SK-N-SH treated with all-trans-retinoic acid at 6 μM for 48 hours (cell line): ENCODE data around the gene GPR37L1.

Experiments
- ATAC-seq: fragments of 200-7000 bp; cut with Tn5 transposase; 3 replicates; pipeline ENCODE4 v1.9.1; 2020; ENCODE audit warnings: mild to moderate bottlenecking, moderate library complexity
- ARNTL ChIP-seq: fragments of 450-650 bp; formaldehyde crosslinking; IDR thresholded peaks from 2 replicates; pipeline ENCODE4 v1.5.0; 2020; ENCODE audit warnings: low read depth, mild to moderate bottlenecking, moderate library complexity, borderline replicate concordance
- CSDC2 ChIP-seq: fragments of 250-450 bp; sonication (Bioruptor Pico); IDR thresholded peaks from 2 replicates; pipeline ENCODE4 v1.5.0; 2020; ENCODE audit warnings: mild to moderate bottlenecking, moderate library complexity
- ESRRG ChIP-seq: fragments of 250-450 bp; sonication (Bioruptor Pico); IDR thresholded peaks from 2 replicates; pipeline ENCODE4 v1.6.1; 2021; ENCODE audit warnings: mild to moderate bottlenecking
- GLIS3 ChIP-seq: fragments of 250-450 bp; sonication (Bioruptor Pico); IDR thresholded peaks from 2 replicates; pipeline ENCODE4 v1.5.0; 2020; ENCODE audit warnings: mild to moderate bottlenecking, moderate library complexity
- ISL1 ChIP-seq: fragments of 250-450 bp; sonication (Bioruptor Pico); IDR thresholded peaks from 2 replicates; pipeline ENCODE4 v2.1.2; 2022; ENCODE audit warnings: mild to moderate bottlenecking, moderate library complexity
- OSR1 ChIP-seq: fragments of 250-450 bp; sonication (Bioruptor Pico); IDR thresholded peaks from 2 replicates; pipeline ENCODE4 v1.8.0; 2022; ENCODE audit warnings: moderate library complexity, mild to moderate bottlenecking, inconsistent platforms
- RARB ChIP-seq: fragments of 250-450 bp; sonication (Bioruptor Pico); IDR thresholded peaks from 2 replicates; pipeline ENCODE4 v1.8.0; 2021; ENCODE audit warnings: mild to moderate bottlenecking, moderate library complexity
- SNAI2 ChIP-seq: fragments of 250-450 bp; sonication (Bioruptor Pico); IDR thresholded peaks from 2 replicates; pipeline ENCODE4 v1.5.0; 2020; ENCODE audit warnings: mild to moderate bottlenecking, moderate library complexity
- TCF4 ChIP-seq: fragments of 250-450 bp; sonication (Bioruptor Pico); IDR thresholded peaks from 2 replicates; pipeline ENCODE4 v1.8.0; 2021; ENCODE audit warnings: mild to moderate bottlenecking, moderate library complexity, borderline replicate concordance
- TOX ChIP-seq: fragments of 250-450 bp; sonication (Bioruptor Pico); IDR thresholded peaks from 2 replicates; pipeline ENCODE4 v1.8.0; 2021; ENCODE audit warnings: mild to moderate bottlenecking, moderate library complexity, borderline replicate concordance
- ZFP30 ChIP-seq: fragments of 450-650 bp; formaldehyde crosslinking; IDR thresholded peaks from 2 replicates; pipeline ENCODE4 v1.5.0; 2022; ENCODE audit warnings: mild to moderate bottlenecking, moderate library complexity
- ZNF70 ChIP-seq: fragments of 450-650 bp; formaldehyde crosslinking; IDR thresholded peaks from 2 replicates; pipeline ENCODE4 v1.5.0; 2020; ENCODE audit warnings: mild to moderate bottlenecking, moderate library complexity
- ZNF8 ChIP-seq: fragments of 450-650 bp; formaldehyde crosslinking; IDR thresholded peaks from 2 replicates; pipeline ENCODE4 v1.5.0; 2020; ENCODE audit warnings: mild to moderate bottlenecking, moderate library complexity
- TF ChIP-seq, protein P1 (sequence below): fragments of 250-450 bp; sonication (Bioruptor Pico); IDR thresholded peaks from 2 replicates; pipeline ENCODE4 v1.5.0; 2020; ENCODE audit warnings: mild to moderate bottlenecking, moderate library complexity
- TF ChIP-seq, protein P2 (sequence below): fragments of 250-450 bp; sonication (Bioruptor Pico); IDR thresholded peaks from 2 replicates; pipeline ENCODE4 v1.5.1; 2021; ENCODE audit warnings: mild to moderate bottlenecking, moderate library complexity
- TF ChIP-seq, protein P3 (sequence below): fragments of 250-450 bp; sonication (Bioruptor Pico); IDR thresholded peaks from 2 replicates; pipeline ENCODE4 v1.8.0; 2020; ENCODE audit warnings: mild to moderate bottlenecking, moderate library complexity, borderline replicate concordance
- TF ChIP-seq, protein P4 (sequence below): fragments of 250-450 bp; sonication (Bioruptor Pico); IDR thresholded peaks from 2 replicates; pipeline ENCODE4 v1.8.0; 2021; ENCODE audit warnings: low read depth, mild to moderate bottlenecking, moderate library complexity, borderline replicate concordance

The GPR37L1 gene

DNA sequence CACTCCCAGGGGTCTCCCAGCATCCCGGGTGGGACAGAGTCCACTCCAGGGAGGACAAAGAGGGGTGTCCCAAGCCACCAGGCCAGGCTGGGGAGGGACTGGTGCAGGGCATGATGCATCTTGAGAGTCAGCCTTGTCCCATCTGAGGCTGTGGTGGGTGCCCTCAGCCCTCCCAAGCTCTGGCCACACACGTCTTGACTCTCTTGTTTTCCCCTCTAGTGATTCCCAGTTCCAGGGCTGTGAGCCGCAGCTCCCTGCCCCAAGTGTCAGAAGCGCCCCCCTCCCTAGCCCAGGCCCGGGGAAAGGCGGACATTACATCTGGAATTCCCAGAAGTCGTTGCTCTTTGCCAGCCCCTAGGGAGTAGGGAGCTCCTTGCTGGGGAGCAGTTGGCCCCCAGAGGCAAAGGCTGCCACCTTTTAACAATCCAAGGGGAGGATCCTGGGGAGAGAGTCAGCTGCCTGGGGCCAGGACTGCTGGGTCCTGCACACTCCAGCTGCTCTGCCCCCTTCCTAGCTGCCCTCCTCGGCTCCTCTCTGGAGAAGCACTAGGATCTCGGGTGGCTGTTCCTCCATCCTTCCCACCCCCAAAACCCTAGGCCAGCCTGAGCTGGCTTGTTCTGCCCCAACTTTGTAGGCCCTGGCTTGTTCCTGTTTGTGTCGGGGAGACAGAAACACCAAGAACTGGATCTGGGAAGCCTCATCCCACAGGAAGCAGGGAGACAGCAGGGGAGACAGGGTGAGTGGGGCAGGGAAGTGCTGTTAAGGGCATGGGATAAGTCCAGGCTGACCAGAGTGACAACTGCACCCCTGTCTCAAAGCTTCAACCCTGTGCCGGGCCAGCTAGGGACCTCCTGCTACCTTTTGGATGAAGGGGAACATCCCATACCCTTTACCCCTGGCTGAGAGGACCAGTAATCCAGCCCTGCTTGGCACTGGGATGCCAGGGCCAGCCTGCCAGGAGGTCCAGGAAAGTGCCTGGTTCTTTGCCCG, 40.9 kb downstream of the GPR37L1 start:
- TF ChIP-seq ARNTL (CRISPR knock-in tag) (no peak), ZNF70 (CRISPR knock-in tag) (no peak), RARB (CRISPR knock-in tag) (no peak), ESRRG (CRISPR knock-in tag) (no peak), ZFP30 (no peak), CSDC2 (CRISPR knock-in tag) (no peak), SNAI2 (no peak)
- TF ChIP-seq, protein P1, sequence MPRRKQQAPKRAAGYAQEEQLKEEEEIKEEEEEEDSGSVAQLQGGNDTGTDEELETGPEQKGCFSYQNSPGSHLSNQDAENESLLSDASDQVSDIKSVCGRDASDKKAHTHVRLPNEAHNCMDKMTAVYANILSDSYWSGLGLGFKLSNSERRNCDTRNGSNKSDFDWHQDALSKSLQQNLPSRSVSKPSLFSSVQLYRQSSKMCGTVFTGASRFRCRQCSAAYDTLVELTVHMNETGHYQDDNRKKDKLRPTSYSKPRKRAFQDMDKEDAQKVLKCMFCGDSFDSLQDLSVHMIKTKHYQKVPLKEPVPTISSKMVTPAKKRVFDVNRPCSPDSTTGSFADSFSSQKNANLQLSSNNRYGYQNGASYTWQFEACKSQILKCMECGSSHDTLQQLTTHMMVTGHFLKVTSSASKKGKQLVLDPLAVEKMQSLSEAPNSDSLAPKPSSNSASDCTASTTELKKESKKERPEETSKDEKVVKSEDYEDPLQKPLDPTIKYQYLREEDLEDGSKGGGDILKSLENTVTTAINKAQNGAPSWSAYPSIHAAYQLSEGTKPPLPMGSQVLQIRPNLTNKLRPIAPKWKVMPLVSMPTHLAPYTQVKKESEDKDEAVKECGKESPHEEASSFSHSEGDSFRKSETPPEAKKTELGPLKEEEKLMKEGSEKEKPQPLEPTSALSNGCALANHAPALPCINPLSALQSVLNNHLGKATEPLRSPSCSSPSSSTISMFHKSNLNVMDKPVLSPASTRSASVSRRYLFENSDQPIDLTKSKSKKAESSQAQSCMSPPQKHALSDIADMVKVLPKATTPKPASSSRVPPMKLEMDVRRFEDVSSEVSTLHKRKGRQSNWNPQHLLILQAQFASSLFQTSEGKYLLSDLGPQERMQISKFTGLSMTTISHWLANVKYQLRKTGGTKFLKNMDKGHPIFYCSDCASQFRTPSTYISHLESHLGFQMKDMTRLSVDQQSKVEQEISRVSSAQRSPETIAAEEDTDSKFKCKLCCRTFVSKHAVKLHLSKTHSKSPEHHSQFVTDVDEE (CRISPR knock-in tag): no peak
- TF ChIP-seq, protein P2, sequence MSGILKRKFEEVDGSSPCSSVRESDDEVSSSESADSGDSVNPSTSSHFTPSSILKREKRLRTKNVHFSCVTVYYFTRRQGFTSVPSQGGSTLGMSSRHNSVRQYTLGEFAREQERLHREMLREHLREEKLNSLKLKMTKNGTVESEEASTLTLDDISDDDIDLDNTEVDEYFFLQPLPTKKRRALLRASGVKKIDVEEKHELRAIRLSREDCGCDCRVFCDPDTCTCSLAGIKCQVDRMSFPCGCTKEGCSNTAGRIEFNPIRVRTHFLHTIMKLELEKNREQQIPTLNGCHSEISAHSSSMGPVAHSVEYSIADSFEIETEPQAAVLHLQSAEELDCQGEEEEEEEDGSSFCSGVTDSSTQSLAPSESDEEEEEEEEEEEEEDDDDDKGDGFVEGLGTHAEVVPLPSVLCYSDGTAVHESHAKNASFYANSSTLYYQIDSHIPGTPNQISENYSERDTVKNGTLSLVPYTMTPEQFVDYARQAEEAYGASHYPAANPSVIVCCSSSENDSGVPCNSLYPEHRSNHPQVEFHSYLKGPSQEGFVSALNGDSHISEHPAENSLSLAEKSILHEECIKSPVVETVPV (CRISPR knock-in tag): no peak
- TF ChIP-seq, protein P3, sequence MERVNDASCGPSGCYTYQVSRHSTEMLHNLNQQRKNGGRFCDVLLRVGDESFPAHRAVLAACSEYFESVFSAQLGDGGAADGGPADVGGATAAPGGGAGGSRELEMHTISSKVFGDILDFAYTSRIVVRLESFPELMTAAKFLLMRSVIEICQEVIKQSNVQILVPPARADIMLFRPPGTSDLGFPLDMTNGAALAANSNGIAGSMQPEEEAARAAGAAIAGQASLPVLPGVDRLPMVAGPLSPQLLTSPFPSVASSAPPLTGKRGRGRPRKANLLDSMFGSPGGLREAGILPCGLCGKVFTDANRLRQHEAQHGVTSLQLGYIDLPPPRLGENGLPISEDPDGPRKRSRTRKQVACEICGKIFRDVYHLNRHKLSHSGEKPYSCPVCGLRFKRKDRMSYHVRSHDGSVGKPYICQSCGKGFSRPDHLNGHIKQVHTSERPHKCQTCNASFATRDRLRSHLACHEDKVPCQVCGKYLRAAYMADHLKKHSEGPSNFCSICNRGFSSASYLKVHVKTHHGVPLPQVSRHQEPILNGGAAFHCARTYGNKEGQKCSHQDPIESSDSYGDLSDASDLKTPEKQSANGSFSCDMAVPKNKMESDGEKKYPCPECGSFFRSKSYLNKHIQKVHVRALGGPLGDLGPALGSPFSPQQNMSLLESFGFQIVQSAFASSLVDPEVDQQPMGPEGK: no peak
- TF ChIP-seq, protein P4, sequence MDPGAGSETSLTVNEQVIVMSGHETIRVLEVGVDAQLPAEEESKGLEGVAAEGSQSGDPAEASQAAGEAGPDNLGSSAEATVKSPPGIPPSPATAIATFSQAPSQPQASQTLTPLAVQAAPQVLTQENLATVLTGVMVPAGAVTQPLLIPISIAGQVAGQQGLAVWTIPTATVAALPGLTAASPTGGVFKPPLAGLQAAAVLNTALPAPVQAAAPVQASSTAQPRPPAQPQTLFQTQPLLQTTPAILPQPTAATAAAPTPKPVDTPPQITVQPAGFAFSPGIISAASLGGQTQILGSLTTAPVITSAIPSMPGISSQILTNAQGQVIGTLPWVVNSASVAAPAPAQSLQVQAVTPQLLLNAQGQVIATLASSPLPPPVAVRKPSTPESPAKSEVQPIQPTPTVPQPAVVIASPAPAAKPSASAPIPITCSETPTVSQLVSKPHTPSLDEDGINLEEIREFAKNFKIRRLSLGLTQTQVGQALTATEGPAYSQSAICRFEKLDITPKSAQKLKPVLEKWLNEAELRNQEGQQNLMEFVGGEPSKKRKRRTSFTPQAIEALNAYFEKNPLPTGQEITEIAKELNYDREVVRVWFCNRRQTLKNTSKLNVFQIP (CRISPR knock-in tag): no peak
- ATAC-seq: no peak

DNA sequence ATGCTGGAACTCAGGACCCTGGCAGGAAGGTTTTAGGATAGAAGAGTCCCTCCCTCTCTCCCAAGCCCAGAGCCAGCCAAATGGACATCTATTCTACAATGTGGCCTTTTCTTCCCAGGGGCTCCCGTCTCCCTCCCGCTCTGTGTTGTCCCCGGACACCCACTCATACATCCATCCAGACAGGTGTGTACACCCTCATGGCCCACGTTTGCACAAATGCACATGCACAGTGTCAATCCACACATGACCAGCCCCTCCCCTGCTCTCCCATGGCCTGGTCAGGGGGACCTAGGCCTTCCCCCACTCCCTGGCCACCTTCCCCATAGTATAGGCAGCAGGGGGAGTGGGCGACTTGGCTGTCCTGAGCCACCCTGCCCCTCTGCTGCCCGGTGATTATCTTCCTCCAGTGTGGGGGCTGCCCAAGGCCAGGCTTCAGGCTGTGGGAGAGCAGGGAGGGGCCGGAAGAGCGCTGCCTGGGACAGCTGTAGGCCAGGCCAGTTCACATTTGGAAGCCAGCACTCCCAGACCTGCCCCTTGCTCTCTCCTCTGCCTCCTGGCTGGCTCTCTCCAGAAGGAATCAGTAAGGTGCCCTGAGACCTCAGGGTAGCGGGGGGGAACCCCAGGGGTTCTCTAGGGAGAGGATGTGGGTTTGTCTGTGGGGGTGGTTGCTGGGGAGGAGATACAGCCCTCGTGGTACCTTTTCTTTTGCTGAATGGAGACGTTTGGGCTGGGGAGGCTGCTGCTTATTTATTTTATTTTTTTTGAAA, 41.7 kb downstream of the GPR37L1 start:
- TF ChIP-seq, protein P1 (CRISPR knock-in tag): no peak
- ATAC-seq: no peak

DNA sequence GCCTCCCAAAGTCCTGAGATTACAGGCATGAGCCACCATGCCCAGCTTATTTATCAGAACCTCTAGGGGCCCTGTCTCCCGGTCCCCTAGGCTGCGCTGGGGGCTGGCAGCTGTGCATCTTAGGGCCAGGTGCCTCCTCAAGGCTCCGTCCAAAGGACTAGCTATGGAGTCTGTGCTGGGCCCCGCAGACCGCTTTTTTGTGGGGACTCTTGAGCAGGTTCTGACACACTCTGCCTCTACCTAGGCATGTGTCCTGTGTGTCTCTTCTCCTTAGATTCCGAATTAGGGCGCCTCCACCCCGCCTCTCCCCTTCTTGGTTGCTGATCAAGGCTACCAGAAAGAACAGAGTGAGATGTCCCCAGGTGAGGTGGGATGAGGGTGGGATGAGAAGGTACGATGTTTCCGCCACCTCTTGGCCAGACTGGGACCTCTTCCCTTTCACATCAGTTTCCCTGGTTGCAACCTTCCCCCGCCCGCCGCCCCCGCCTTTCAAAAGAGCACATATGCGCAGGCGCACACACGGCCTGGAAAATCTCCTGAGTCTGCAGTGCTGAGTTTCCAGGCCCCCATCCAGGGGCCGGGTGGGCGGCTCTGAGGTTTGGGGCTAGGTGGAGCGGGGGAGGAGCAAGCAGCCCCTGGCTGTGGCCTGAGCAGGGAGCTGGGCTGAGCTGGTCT, 42.7 kb downstream of the GPR37L1 start:
- no peak for ATAC-seq
- TF ChIP-seq ISL1 (CRISPR knock-in tag) (no peak), OSR1 (no peak), ZNF8 (CRISPR knock-in tag) (no peak), TCF4 (CRISPR knock-in tag) (no peak), RARB (CRISPR knock-in tag) (no peak), GLIS3 (CRISPR knock-in tag) (no peak), ZNF70 (CRISPR knock-in tag) (no peak), ZFP30 (no peak), TOX (CRISPR knock-in tag) (no peak)
- TF ChIP-seq, protein P2 (CRISPR knock-in tag): no peak
